ELF-1 (cell line): ENCODE measurements around the gene CD3G.
"Not testable (repeated sequence)": the region's sequence is repeated elsewhere in the genome, so short reads cannot be mapped to it uniquely, and the experiment has no call there.

Source experiments
- DNase-seq: peaks from one replicate; pipeline ENCODE4 v3.0.0-alpha.2; 2016; ENCODE audit warnings: low read depth, low spot score

Gene CD3G

DNA sequence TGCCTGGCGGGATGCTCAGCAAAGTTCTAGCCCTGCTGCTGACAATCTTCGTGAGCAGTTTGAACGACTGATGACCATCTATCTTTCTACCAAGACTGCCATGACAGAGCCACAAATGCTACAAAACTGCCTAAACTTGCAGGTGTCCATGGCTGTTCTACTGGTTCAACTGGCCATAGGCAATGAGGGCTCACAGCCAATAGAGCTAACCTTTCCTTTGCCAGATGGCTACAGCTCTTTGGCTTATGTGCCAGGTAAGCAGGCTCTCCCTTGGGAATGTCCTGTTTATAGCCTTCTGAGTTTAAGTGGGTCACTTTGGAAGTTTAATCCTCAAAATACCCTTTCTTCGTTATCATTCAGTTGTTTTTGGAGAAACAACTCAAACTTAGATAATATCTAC, 35.4 kb downstream of the CD3G start:
- DNase-seq, result no peak

DNA sequence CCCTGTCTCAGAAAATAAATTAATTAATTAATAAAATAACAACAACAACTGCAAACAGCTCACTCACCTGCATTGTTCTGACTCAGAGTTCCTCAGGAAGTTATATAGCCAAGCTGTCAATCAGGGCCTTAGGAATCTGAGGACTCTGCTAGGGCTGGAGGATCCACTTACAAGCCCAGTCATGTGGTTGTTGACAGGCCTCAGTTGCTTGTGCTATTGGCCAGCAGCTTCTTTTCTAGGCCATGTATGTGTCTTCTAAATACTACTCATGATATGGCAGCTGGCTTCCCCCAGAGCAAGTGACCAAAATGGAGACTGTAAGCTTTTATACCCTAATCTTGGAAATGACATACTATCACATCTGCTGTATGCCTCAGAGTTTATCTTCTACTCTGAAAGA, 36.4 kb downstream of the CD3G start:
- no peak for DNase-seq

DNA sequence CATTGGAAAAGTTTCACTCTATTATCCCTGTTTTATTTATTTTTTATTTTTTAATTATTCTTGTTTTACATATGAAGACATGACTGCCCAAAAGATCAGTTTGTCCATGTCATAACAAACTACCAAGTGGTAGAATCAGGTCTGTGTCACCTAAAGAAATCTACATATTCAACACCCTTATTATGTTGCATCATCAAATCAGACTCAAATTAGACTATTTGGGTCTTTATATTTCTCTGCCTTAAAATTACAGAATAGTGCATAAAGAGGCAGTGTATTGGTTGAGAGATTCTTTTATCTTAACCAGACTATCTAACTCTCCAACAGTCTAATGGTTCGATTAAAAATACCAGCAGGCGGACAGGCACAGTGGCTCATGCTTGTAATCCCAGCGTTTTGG, 38.8 kb downstream of the CD3G start:
- no peak for DNase-seq

DNA sequence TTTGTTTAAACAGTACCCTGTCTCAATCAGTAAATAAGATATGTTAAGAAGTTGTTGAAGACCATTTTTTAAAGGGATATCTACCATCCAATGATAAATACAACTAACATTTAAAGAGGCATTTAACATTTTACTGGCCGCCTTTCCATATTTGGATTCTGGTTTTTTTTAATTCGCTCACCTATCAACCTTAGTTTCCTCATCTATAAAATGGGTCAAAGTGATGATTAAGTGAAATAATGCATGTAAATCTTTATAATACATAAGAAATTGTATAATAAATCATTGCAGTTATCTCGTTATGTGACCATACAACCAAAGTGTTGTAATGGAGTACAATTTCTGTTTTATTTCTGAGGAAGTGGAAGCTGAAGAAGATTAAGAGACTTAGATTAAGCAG, 39.5 kb downstream of the CD3G start:
- DNase-seq, result no peak

DNA sequence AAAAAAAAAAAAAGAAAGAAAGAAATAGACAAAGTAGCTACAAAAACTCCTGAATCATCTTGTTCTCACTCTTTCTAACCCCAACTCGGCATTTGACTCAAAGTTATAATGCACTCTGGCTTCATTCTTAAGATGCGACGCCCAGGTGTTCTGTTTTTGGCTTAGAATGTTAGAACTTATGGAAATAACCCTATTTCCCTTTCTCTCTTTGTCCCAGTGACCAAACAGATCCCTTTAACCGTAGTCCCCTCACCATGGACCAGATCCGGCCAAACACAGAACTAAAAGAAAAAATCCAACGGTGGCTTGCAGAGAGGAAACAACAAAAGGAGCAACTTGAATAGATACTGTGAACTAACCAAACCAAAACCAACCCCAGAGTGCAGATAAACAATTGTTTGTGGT, 52.0 kb downstream of the CD3G start:
- DNase-seq, result no peak

DNA sequence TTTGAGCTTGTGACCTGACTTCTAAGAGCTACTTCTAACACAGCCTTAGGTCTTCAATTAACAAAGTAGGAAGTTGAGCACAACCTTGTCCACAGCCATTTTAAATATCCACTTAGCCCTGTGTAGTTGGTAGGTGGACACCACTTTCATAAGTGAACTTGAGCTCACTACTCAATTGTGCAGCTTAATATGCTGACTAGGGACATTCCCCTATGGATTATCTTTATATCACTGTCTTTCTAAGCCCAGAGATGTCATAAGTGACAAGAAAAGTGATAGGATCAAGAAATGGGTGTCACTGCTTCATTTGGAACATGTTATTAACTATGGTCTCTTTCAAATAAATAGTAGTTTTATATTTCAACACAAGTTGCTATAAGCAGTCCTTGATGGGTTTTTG, 53.3 kb downstream of the CD3G start:
- DNase-seq, result no peak

DNA sequence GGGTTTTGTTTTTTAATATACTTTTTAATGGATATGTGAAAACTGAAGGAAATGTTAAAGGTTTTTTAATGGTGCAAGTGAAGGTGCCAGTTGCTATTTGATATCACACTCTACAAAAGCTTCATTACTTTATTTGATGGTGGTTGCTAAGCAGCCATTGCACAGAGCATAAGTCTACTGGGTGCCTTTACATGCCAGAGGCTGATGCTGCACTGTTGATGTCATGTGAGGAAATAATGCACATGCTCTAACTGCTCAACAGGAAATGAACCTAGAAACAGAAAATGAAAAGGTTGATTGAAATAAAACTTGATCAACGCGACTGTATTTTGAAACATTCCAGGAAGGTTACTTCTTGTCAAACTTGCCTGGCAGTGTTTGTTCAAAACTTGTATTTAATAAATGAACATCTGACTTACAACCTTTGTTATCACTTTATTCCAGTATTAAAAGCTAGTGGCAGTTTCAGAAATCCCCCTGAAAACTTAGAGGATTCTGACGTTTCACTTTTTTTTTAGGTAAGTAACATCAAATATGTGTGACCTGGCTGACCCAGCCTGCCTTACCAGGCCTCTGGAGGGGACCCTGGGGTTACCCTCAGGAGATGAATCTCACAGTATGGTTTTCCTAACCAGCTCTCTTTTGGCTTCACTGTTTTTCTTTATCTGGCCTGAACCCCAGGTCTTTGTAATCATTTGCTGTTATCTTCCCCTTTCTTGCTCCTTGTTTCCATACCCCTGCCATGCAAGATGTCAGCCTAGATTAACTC, 54.8 kb downstream of the CD3G start:
- DNase-seq, result no peak

DNA sequence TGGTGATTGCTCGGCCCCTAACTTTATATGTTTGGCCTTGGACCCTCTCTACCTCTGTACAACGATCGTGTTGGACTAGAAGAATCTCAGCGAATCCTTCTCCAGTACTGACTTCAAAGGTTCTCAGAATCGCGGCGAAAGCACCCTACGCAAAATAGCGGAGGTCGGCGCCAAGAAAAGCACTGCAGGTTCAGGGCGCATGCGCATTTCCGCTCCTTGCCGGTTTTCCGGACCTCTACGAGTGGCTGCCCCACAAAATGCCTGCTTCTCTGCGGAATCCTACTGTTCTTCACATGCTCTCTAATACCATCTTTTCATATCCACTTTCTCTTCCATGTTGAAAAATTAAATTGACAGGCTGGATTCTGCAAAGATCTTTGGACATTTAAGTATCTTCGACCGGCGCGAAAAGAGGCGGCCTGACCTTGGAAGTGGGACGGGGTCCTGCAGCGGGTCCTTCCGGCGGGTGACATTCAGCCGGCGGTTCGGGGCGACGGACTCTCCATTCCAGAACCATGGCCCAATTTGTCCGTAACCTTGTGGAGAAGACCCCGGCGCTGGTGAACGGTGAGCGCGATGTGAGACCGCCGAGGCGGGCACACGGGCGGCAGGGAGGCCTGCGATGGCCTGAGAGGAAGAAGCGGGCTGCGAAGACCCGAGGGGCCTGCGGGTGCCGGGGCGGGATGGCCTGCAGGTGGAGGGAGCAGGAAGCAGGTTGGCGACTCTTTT, 57.2 kb downstream of the CD3G start, which contains the start of gene ATP5MG:
Gene ATP5MG (plus strand): TSS at position 456 of the 729 bp plus-strand sequence. CDS start 60 bp downstream, at position 516.
- DNase-seq, result peak; percentile 93

DNA sequence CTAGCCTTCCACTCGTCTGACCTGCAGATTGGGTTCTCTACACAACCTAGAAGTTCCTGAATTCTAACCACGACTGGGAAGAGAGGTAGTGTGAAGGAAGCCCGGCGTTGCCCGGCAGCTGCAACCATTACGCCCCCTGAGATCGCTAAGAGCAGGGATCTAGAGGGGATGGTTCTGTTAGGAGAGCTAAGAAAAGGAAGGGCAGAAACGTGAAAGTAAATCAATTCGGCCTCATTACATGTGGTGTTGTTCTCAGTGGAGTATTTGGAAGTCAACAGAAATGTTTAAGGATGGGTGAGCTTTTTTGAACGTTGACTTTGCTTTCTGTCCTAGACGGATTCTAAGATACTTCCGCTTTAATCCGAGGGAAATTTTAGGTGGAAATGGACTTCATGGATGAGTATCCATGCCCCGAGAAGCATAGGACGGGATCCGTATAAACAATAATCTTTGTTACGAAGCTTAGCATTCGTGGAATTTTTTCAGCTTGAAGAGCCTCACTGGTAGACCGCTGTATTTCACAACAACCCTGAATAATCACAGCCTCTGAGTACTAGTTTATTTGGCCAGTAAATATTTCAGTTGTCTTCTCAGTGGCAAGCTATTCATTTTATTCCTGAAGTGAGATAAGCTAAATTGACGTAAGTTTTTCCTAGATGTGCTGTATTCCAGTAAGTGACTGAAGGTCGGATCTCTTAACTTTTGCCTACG, 57.9 kb downstream of the CD3G start:
- no peak for DNase-seq

DNA sequence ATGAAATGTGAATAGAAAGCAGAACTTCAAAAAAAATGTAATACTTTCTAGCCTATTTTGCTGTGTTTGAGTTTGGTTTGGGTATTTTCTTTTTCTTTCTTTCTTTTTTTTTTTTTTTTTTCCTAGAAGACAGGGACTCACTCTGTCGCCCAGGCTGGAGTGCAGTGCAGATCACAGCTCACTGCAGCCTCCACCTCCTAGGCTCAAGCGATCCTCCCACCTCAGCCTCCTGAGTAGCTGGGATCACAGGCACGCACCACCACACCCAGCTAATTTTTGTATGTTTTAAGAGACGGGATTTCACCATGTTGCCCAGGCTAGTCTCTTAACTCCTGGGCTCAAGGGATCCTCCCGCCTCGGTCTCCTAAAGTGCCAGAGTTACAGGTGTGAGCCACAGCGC, 58.5 kb downstream of the CD3G start:
- not testable (repeated sequence) for DNase-seq
